ENCODE measurements around the gene SERPINB8.

The SERPINB8 gene

DNA sequence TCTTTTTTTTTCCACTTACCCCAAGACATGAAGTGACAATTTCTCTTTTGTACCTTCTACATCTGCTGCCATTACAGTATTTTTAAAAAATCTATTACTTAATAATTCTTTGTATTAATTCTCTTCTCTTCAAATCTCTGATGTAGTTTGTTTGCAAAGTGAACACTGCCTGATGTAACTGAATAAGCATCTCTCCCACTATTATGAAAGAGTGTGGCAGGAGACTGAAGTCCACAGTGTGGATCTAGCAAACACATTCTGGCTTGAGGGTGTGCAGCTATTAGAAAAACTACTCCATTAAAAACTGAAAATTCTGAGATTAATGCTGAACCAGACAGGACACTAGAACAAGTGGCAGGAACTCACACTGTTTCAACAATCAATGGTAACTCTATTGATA lies 5.0 kb upstream of the SERPINB8 start:
- no peak for DNase-seq (ENCODE audit: low read depth, low spot score)

DNA sequence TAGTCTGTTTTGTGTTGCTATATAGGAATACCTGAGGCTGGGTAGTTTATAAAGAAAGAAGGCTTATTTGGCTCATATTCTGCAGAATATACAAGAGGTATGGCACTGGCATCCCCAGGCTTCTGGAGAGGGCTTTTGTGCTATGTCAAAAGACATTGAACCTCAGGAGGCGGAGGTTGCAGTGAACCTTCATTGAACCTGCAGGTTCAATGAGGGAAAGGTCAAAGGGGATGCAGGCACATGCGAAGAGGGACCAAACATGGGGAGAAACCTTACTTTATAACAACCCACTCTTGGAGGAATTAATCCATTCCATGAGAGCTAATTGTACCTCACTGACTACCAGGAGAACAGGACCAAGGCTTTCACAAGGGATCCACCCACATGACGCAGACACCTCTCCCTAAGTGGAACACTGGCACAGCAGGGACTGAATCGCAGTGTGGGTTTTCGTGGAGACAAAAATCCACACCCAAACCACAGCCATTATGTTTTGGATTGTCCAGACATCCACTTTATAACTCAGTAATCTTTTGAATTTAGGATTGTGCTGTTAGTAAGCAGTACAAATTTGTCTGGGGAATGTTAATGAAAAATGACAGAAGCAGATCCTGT lies 4.1 kb upstream of the SERPINB8 start:
- DNase-seq (ENCODE audit: low read depth, low spot score): no peak

DNA sequence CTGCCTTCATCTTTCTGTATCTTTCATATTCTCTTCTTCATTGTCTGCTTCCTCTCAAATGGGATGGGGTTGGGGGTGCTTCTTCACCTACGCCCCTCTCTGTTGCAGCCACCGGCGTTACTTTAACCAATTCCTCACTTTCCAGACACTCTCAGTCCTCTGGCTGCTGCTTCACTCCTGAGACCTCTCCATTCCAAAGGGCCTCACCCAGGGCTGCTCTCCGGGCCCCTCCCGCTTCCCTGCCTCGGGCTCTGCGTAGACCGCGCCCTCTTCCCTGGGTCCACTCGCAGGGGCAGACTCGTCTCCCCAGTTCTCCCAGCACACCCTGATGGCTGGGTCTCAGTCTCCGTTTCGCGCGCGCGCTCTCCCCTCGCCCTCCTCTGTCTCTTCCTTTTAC lies 926 bp downstream of the SERPINB8 start:
- peak; percentile 81 for DNase-seq (ENCODE audit: low read depth, low spot score)

- no peak for DNase-seq (ENCODE audit: low read depth, low spot score)
Measured at GRCh38 chr18:63971320-63972001, 1.6 kb downstream of the SERPINB8 start.

GRCh38 chr18:63972002-63972376 lies 2.1 kb downstream of the SERPINB8 start:
- no peak for DNase-seq (ENCODE audit: low read depth, low spot score)

DNA sequence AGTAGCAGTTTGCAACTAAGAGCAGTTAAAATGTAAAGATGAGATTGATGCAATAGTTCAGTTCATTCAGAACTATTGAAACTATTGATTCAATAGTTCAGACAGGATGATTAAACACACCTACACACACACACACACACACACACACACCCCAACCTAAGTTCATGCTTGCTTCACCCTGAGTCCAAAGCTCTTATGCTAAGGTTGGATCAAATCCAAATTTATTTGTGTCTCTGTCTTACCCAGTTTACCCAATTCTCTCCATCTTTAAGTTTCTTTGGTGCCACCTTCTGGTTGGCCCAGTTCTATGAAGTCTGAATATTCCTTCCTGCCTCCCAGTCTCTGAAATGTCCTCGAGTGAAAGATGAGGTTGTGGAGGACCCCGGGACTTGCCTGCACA lies 5.1 kb downstream of the SERPINB8 start:
- peak; percentile 4 for DNase-seq (ENCODE audit: low read depth, low spot score)

- DNase-seq (ENCODE audit: low read depth, low spot score): no peak
Measured at GRCh38 chr18:63975628-63976027, 5.7 kb downstream of the SERPINB8 start.

GRCh38 chr18:63977040-63977439 lies 7.2 kb downstream of the SERPINB8 start:
- no peak for DNase-seq (ENCODE audit: low read depth, low spot score)

- DNase-seq (ENCODE audit: low read depth, low spot score): peak; percentile 58
Measured at GRCh38 chr18:63979409-63979920, 9.6 kb downstream of the SERPINB8 start.

DNA sequence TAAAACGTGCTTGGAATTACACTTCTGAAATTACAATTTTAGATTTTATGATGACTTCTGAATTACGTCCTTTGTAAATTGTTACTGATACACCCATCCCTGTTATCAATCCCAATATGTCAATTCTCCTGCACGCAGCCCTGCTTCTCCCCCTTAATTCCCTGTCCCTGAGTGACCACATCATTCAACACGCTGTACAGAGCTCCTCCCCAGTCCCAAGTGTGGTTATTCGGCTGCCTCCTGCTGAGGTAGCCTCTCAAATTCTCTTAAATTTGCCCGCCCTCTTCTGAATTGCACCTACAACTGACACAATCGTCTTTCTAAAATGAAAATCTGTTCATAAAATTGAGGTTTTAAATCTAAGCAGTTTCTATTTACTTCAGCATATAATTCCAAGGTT lies 10.1 kb downstream of the SERPINB8 start:
- DNase-seq (ENCODE audit: low read depth, low spot score): no peak

- no peak for DNase-seq (ENCODE audit: low read depth, low spot score)
Measured at GRCh38 chr18:63980896-63981460, 11.1 kb downstream of the SERPINB8 start.

- no peak for DNase-seq (ENCODE audit: low read depth, low spot score)
Measured at GRCh38 chr18:63981719-63982118, 11.8 kb downstream of the SERPINB8 start.

GRCh38 chr18:63982361-63982760 lies 12.5 kb downstream of the SERPINB8 start:
- no peak for DNase-seq (ENCODE audit: low read depth, low spot score)

- DNase-seq (ENCODE audit: low read depth, low spot score): no peak
Measured at GRCh38 chr18:63986885-63987284, 17.0 kb downstream of the SERPINB8 start.

DNA sequence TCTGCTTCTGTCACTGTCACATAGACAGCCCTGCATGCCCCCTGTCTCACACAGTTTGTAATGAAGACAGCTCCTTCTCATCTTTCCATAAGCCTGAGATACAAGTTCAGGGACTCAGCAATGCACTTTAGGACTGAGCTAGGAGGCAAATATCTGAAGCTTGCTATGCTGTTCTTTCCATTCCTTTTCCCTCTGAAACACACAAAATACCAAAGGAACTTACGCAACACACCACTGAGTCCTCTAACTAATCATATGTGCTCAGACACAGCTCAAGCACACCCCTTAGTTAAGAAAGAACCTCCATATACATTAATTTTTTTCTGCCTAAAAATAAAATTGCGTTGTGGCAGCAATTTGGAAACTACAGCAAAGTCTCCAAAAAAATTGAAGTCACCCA lies 17.9 kb downstream of the SERPINB8 start:
- no peak for DNase-seq (ENCODE audit: low read depth, low spot score)

DNA sequence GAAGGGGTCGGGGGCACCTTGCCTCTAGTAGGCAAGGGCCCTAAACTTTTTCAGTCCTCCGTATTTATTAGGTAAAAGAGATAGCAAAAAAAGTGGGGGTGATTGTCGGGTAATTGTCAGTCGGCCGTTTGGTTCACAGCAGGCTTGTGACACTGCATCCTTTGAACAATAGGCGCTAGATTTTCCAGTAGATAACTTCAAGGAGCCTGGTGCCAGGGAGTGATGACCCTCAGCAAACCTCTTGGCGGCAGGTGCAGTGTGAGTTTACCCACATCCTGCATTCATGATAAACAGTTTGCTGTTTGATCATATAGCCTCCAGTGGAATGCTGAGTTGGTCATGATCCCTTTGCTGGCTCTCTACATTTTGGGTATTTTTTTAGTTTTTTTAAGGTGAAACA lies 22.9 kb downstream of the SERPINB8 start:
- DNase-seq (ENCODE audit: low read depth, low spot score): no peak

DNA sequence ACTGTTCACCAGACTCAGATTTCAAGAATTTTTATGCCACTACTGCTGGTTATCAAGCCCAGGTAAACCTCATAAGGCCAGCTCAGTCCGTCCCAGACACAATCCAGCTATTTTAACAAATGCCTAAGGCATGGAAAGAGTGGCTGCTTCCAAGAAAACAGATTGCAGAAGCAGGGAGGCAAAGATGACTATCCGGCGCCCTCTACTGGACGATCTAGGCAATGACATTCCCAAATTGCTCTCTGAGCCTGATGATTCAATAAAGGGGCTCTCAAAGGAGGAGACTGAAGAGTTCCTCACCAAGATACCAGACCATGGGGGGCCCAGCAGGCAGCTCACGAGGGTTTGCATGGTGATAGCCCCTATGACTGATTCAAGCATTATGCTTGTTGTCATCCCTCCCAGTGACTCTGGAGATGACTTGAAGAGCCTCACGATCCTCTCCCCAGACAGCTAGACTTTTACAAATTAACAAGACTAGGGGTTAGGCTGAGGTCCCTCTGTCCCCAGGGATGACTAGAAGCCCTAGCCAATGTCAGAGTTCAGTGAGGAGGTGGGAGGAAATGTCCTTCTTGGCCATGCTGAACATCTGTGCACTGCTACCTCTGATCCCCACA lies 25.0 kb downstream of the SERPINB8 start:
- DNase-seq (ENCODE audit: low read depth, low spot score): peak; percentile 89

DNA sequence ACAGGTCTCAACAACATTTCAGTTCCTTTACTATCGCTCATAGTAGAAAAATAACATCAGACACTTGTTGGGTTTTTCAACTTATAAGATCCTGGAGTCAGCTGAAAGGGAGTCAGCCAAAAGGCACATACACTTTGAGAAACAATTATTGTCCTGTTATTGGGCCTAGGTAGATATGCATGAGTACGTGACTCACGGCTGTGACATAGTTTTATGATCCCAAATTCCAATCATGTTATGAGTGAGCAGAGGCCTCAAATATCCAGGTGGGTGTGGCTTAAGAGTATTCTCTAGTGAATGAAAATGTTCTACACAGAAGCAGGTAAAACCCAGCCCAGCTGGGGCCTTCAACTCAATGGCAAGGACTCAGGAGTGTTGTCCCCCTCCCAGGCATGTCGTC lies 27.2 kb downstream of the SERPINB8 start:
- no peak for DNase-seq (ENCODE audit: low read depth, low spot score)

GRCh38 chr18:63997606-63998005 lies 27.7 kb downstream of the SERPINB8 start:
- no peak for DNase-seq (ENCODE audit: low read depth, low spot score)

- no peak for DNase-seq (ENCODE audit: low read depth, low spot score)
Measured at GRCh38 chr18:63999871-64000270, 30.0 kb downstream of the SERPINB8 start.

DNA sequence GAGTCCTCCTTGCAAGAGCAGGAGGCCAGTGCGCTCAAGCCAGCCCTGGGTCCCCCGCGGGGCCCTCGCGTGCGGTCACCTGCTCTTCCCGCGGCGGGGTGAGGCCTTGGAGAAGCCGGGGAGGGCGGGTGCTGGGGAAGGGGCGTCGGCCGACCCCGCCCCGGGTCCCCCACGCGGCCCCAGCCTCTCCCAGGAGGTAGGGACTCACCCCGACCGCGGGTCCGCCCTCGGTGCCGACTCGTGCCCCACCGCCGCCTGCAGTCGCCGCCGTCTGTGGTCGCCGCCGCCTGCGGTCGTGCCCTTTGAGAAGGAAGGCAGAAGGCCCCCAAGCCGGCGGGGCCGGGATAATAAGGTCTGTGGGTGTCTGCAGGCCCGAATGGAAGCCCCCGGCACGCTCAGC lies 32.7 kb downstream of the SERPINB8 start:
- no peak for DNase-seq (ENCODE audit: low read depth, low spot score)

GRCh38 chr18:64009305-64009704 lies 39.4 kb downstream of the SERPINB8 start:
- no peak for DNase-seq (ENCODE audit: low read depth, low spot score)

DNA sequence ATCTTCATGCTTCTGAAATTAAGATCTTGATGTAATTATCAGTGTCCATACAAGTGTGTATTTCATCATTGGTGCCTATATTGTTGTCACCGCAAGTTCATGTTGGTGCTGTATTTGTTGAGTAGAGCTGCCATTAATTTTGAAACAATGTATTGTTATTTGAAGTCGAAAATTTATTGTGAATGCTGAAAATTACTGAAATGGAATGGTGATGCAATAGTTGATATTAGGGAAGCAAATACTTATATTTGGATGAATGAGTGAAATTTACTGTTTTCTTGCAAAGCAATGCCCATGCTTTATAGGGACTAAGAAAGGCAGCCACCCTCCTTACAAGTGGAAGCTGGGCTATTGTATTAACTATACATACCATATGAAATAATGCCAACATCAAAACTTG lies 41.6 kb downstream of the SERPINB8 start:
- no peak for DNase-seq (ENCODE audit: low read depth, low spot score)

Measured in ELF-1 (cell line).